ENCODE results near the gene BANF1.
"Not testable (repeated sequence)": the region's sequence is repeated elsewhere in the genome, so short reads cannot be mapped to it uniquely, and the experiment has no call there.

Gene BANF1

DNA sequence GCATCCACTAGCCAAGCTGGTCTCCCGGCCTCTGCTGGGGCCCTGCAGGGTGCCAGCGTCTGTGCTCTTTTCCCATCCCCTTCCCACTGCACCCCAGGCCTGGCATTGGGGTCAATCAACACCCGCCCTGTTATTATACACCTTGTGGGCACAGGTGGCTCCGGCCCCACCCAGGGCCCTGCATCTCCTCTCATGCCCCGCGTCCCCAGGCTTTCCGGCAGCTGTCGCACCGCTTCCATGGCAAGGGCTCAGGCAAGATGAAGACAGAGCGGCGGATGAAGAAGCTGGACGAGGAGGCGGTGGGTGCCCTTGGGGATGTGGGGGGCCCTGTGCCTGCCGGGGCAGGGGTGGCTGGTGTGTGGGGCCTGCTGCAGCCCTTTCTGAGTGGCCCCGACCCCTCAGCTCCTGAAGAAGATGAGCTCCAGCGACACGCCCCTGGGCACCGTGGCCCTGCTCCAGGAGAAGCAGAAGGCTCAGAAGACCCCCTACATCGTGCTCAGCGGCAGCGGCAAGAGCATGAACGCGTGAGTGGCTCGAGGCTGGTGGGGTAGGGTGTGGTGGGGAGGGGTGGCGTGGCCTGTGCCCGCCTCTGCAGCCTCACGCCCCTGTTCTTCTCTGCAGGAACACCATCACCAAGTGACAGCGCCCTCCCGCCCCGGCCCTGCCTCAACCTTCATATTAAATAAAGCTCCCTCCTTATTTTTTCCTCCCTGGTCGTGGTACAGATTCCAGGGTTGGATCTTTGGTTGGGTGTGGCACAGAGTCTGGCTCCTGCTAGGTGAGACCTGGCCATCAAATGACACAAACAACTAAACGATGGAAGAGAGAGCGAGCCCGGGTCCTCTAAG is 23.7 kb upstream of the BANF1 start:
- DNase-seq, result no peak

DNA sequence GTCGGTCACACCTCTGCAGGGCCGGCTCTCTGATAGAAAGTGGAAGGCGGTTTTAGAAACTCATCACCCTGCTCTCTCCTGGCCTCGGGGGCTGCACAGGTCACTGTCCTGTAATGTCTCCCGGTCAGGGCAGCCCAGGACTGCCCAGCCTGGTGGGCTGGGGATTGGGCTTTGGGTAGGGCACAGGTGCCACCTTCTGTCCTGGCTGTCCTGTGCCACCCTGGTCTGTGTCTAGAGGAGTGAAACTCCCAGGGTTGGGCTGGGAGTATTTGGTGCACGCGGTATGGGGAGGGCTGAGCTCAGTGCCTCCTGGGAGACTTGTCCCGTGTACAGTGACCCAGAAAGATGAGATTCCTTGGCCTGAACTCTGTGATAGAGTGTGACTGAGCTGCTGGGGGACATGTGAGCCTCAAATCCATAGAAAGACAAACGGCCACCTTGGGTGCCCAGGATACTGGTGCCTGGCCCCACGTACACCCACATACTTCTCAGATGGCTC is 23.0 kb upstream of the BANF1 start:
- no peak for DNase-seq

DNA sequence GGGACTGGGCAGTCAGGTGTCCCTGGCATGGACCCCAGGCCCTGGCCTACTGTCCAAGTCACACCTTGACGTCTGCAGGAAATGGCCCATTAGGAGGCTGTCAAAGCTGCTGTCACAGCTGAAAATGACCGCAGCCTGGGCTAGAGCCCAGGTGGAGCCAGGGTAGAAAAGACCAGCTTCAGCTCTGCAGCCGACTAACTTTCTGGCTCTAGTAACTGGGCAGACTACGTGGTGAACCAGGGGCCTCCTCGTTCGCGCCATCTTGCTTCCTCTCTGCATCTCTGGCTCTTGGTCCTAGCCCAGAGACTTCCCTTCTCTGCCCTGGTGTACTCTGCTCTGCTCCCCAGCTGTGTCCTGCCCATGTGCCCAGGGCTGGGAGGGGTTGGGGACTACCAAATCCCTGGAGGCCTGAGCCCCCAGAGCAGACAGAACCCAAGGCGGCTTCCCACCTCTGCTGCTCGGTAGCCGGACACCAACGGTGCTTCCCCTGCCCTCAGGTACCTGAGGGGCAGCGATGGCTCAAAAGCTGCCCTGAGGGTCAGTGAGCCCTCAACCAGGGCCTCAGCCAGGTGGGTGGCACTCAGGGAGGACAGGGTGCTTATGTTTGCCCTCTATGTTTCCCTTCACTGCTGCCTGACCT is 21.1 kb upstream of the BANF1 start:
- no peak for DNase-seq

DNA sequence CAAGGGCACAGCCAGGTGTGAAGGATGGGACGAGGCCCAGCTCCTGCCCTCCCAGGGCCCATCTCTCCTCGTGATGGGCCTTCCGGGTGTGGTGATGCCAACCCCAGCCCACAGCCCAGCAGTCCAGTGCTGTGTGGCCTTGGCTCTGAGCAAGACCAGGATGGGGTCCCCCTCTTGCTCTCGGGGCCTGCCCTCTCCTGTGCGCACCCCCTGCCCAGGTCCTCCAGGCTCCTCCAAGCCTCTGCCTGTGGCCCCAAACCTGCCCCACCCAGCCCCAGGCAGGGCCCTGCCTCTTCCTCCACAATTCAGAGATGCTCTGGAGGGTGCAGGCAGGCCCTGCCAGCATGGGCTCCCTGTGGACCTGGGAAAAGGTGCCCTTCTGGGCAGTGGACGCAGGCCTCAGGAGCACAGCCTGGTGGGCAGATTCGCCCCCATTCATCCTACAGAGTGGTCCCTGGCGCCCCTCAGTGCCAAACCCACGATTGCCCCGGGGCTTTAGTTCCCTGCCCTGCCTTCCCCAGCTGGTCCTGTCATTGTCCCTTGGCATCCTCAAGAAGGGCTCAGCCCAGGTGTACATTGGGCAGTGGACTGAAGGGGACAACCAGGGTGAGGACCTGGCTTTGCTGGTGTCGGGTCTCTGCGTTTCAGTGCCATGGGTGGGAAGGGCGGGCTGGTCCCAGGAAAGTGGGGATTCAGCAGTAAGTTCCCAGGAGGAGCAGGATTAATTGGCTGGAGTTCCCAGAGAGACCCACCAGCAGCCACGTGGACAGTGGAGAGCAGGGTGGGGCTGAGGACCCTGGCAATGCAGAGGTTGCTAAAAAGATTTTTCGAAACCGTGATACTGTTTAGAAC is 20.1 kb upstream of the BANF1 start:
- DNase-seq, result no peak

DNA sequence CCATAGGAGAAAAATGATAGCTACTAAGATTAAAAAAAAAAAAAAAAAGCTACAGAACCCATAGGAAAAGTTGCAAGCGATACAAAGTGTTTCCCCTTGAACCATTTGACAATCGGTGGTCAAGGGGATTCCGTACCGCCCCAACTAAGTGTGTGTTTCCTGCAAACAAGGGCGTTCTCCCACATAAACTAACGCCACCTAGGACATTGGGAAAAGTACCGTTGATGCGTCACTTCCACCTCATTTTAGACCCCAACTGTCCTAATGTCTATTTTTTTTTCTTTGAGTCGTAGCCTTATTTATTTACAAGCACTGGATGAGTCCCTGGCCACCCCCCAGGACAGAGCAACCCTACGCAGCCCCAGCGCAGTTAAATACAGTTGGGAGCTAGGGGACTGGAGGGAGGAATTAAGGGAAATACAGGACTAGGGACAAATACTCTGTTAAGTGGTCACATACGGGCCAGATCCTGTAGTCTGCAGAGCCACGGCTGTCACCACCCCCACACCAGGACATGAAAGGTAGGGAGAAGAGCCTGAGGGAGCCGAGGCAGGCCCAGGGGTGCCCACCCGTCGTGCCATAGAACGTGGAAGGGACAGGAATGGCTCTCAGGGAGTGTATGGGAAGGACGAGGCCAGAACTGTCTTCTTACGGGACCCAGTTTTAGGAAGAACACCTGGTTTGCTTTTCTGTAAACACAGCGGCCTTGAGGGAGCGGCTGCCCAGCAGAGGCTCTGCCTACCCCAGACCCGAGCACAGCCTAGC is 19.3 kb upstream of the BANF1 start:
- DNase-seq, result no peak

DNA sequence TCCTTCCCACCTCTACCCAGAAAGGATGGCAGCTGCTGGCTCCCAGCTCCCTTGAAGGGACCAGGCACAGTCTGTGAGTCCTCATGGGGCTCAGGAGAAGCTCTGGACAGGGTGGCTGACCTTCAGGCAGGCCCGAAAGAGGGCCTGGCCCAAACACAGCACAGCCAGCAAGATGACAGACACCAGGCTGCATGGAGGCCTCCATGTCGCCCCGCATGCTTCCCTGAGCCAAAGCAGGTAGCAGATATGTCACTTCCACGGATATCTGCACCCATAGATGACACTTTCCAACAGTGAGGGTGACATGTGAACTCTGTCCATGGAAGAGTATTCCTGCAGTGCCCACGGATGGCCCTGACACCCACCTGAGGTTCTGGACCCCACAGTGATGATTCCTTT is 18.7 kb upstream of the BANF1 start:
- no peak for DNase-seq

DNA sequence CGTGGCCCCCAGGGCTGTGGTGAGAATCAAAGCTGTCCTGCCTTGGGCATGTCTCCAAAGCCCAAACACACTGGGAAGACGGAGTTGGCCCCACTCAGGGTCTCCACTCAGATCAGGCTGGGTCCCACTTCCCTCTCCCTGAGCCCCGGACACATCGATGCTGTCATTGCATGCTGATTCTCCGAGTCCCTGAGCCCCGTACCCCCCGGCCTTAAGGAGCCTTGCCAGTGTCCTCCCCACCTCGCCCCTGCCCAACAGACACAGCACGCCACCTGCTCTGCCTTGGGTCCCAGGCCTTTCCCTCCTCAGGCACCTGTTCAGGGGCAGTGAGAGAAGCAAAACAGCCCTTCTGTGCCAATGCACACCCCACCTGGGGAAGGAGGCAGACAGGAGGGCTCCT is 15.0 kb upstream of the BANF1 start:
- DNase-seq, result no peak

DNA sequence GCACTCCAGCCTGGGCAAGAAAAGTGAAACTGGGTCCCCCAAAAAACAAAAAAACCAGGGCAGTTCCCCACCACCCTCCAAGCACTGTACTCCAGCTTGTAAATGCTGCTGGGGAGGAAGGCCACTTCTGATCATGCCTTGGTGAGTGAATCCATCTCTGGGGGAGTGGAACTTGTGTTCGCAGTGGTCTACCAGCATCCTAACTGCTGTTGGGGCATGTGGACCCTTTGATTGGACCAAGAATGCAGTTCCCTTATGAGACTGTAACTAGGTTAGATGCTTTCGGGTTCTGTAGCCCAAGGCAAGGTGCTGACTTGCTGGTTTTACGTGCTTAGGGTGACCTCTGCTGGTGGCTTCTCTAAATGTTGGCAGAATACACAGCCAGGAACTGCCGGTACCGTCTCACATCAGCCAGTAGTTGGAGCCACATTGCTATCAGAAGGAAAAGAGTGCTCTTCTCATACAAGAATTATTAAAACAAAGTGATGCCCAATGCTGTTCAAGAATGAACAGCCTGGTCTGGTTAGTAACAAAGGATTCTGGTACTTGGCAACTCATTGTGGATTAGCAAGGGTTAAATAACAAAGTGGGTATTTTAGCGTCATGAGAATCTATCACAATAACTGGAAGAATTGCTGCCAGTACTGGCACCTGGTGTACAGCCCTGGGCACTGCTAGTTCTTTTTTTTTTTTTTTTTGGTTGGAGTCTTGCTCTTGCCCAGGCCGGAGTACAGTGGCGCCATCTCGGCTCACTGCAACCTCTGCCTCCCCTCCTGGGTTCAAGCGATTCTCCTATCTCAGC is 13.3 kb upstream of the BANF1 start:
- DNase-seq, result peak; percentile 98

DNA sequence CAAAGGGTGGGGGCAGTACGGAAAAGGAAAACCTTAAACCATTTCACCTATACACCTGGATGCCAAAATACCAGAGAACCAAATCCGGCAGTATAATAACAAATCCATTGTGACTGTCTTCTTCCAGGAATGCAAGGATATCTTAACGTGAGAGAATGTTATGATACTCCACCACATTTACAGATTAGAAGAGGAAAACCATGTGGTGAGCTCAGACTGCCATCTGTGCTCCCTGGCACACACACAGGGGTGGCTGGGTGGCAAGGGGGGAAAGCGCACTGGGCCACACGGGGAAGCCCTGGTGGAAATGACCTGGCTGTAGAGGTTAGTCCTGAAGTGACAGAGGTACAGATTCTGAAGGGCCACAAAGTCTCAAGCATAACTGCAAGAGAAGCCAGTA is 10.2 kb upstream of the BANF1 start:
- DNase-seq, result no peak

DNA sequence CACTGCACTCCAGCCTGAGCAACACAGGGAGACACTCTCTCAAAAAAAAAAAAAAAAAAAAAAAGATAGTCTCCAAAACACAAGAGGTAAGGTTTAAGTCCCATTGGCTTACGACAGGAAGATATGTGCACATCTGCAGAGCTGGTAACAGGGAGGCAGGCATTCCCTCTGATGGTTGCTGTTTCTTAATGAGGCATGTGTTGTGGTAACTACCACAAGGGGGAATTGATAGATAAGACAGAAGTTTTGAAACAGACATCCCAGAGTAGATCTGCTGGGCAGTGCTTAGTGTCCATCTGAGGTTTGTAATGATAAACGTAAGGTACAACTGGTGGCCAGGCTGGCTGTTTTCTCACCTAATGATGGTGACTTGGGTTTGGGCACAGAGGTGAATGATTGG is 5.0 kb upstream of the BANF1 start:
- DNase-seq, result peak; percentile 89

DNA sequence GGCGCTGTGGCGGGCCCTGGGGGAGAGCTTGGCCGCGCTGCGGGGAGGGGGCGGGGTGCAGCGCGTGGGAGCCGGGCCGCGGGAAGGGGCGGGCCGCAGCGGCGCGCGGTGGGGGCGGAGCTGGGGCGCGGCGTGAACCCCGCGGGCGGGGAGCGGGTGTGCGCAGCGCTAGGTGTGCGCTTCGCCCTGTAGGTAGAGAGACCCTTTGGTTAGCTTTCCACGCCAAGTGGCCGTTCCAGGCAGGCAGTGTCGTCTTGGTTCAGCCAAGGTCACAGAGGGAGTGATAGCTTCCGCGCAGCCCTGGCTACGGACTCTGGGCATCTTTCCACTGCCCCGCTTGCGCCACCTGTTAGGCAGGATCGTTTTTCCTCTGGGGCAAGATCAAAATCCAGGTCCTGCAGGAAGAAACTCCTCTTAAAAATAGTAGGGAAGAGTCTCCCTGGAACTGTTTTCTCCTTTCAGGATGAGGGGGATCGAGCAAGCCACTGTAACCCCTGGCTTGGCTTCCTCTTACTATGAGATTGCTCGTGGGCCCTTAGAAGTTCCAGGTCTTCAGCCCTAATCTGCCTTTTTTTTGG is 434 bp downstream of the BANF1 start:
- no peak for DNase-seq

DNA sequence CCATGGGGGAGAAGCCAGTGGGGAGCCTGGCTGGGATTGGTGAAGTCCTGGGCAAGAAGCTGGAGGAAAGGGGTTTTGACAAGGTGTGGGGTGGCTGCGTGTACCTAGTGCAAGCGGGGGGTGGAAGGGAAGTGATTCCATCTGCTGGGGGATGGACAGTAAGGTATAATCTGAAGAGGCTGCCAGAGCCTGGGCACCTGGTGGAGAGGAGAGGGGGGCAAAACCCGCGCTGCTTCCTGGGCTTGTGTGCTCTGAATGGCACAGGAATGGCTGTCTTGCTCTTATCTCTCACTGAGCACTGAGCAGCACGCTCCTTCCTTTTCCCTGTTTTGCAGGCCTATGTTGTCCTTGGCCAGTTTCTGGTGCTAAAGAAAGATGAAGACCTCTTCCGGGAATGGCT is 988 bp downstream of the BANF1 start:
- DNase-seq, result no peak

DNA sequence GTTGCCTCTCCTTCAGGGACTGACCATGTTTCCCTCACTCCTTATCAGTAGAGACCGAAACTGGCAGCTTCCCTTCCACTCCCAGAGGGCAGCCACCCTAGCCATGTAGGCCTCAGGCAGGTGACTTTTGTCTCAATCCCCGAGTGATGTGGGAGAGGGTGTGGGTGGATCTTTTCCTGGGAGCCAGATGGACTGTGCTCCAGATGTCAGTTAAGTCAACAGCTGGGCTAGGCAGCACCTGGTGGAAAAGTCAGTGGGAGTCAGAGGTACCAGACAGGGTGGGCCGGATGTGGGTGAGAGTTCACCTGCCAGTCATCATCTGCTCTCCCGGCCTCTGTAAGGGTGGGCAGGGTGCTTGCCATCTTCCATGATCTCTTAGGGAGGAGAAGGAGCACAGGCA is 1.9 kb downstream of the BANF1 start:
- no peak for DNase-seq

DNA sequence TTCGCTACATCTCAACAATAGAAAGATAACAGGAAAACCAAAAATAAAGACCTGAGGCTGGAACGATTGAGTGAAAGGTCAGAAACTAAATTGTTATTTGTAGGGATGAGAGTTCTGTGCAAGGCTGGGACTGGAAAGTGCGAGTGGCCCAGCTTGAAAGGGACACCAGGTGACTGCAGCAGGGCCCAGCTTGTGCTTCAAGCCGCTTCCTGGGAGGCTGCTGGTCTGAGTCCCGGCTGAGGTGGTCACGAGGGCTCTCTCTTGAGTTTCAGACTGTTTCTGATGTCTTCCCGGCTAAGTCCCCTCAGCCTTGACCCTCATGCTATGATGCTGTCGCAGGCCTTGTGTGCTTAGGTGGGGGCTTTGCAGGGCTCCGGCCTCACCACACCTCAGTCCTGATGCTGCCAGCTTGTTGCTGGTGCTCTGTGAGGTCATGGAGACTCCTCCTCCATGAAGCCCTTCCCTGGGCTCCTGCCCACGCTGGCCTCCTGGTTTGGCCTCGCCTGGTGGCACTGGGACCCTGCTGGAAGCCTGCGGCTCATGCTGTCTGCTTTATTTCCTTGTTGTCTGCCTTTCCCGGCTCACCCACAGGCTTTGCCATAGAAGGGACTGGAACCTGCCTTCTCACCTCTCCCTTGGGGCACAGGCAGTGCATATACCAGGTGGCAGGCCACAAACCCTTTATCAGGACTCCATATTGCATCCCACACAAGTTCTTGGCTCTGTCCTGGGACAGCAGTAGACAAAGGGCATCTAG is 4.0 kb downstream of the BANF1 start:
- no peak for DNase-seq

DNA sequence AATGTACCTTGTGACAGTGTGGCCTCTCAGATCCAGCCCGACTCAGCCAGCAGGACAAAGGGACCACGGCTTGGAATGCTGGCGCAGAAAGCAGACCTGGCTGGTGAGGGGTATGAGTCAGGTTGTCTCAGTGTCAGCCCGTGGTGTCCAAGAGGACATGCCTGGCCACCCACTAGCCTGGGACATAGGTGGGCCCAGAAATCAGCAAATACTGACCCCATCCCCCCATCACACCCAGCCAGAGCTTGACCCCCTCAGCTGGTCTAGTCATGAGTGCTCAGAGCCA is 4.5 kb downstream of the BANF1 start:
- DNase-seq, result no peak

DNA sequence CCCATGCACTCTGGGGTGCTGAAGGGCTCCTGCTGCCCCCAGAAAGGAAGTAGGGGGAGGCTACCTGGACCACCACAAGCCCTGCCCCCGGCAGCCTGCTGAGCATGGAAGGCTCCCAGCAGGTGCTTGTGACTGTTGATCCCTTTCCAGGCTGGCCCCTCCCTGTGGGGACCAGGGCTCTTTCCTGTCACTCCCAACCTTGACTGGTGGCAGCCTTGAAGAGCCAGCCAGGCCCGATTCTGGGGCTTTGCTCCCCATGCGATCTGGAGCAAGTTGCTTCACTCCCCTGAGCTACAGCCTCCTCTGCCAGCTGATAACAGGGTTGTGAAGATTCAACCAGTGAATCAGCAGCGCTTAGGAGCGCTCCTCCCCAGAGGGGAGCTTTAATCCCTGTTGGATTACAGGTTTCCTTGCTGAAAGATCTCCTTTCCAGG is 4.9 kb downstream of the BANF1 start:
- peak; percentile 25 for DNase-seq

DNA sequence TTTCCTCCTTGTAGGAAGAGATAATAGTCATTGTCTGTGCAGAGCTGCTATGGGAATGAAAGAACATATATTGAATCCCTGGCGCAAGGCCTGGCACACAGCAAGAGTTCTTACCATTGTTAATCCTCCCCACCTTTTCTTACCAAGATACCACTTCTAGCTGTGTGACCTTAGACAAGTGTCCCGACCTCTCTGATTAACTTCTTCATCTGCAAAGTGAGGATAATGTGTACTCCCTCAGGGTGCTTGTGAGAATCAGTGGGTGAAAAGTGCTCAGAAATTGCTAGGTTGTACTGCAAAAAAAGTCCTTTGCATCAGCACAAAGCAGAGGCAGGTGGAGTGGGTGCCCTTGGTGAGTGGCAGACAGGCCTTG is 5.8 kb downstream of the BANF1 start:
- DNase-seq, result no peak

DNA sequence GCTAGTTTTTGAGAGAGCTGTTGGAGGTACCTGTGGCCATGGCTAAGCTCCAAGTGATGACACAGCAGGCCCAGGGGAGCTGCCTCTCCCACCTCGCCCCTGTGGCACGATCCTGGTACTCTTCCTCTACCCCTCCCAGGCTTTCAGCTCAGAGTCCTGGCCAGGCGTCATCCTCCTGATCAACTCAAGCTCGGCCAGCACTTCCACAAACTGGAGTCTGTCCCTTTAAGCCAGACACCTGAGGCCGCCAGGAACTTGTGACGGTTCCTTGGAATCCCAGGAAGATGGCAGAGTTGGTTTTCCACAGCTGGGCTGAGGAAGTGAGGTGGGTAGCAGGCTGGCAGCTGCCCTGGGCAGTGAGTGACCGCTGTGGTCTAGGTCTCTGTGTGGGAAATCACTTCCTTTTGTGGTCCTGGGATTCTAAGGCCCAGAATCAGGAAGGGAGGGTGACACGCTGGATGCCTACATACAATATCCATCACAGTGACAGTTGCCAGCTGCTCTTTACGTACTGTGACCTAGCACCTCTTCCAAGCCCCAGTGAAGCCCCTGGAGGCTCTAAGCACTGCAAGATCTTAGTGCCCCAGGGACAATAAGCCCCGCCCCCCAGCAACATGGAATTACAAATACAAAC is 6.3 kb downstream of the BANF1 start:
- DNase-seq, result no peak

DNA sequence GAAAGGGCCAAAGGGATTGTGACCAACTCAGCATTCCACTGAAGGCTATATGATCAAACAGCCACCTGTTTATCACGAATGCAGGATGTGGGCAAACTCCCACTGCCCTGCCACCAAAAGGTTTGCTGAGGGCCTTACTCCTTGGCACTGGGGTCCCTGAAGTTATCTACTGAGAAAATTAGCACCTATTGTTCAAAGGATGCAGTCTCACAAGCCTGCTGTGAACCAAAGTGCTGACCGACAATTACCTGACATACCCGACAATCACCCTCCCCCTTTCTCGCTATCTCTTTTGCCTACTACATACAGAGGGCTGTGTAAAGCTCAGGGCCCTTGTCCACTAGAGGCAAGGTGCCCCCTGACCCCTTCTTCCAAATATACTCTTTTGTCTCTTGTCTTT is 7.7 kb downstream of the BANF1 start:
- not testable (repeated sequence) for DNase-seq

DNA sequence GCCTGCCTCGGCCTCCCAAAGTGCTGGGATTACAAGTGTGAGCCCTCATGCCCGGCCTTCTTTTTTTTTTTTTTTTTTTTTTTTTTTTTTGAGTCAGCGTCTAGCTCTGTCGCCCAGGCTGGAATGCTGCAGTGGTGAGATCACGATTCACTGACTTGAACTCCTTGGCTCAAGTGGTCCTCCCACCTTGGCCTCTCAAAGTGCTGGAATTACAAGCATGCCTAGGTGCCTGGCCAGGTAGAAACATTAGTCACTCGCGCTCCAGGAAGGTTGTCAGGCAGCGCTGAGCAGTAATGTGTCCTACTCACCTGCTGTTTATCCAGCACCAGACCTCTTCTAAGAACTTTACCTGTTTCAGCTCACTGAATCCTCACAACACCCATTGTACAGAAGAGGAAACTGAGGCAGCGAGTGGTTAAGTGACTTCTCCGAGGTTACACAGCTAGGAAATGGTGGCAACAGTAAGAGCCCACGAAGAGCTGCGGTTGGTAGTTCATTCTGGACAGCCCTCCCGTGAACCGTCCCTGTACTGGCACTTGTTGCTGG is 9.0 kb downstream of the BANF1 start:
- no peak for DNase-seq

Measured in hematopoietic multipotent progenitor cell treated with erythropoietin and hydrocortisone succinate and interleukin-3 and kit ligand, for 4 days (in vitro differentiated cells).